Esophagus squamous epithelium (tissue), 4 donors: ENCODE results near the gene GUCA1A.
"Not testable (repeated sequence)": the region's sequence is repeated elsewhere in the genome, so short reads cannot be mapped to it uniquely, and the experiment has no call there.

ENCODE experiments used
- POLR2A ChIP-seq, 4 donors: fragments of 450-650 bp; IDR thresholded peaks; one replicate each; pipeline ENCODE4 v1.6.1; 2017; ENCODE audit warnings: antibody characterized with exemption in 4 of 4, mild to moderate bottlenecking in 4 of 4, moderate library complexity in 3 of 4
- TF ChIP-seq, protein P1 (sequence below), 6 experiments: fragments of 450-650 bp in 4 of 6; fragments of 200-600 bp in 2 of 6; sonication (generic) in 2 of 6; IDR thresholded peaks; one replicate each; pipeline ENCODE4 v1.5.1; 2016 to 2019; ENCODE audit warnings: antibody characterized with exemption in 6 of 6, mild to moderate bottlenecking in 4 of 6, moderate library complexity in 4 of 6

DNA sequence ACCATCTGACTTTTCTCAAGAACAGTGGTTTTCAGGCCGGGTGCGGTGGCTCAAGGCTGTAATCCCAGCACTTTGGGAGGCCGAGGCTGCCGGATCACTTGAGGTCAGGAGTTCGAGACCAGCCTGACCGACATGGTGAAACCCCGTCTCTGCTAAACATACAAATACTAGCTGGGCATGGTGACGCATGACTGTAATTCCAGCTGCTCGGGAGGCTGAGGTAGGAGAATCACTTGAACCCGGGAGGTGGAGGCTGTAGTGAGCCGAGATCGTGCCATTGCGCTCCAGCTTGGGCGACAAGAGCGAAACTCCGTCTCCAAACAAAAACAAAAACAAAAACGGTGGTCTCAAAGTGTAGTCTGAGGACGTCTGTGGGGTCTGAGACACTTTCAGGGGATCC, 43.3 kb downstream of the GUCA1A start:
- TF ChIP-seq, protein P1, sequence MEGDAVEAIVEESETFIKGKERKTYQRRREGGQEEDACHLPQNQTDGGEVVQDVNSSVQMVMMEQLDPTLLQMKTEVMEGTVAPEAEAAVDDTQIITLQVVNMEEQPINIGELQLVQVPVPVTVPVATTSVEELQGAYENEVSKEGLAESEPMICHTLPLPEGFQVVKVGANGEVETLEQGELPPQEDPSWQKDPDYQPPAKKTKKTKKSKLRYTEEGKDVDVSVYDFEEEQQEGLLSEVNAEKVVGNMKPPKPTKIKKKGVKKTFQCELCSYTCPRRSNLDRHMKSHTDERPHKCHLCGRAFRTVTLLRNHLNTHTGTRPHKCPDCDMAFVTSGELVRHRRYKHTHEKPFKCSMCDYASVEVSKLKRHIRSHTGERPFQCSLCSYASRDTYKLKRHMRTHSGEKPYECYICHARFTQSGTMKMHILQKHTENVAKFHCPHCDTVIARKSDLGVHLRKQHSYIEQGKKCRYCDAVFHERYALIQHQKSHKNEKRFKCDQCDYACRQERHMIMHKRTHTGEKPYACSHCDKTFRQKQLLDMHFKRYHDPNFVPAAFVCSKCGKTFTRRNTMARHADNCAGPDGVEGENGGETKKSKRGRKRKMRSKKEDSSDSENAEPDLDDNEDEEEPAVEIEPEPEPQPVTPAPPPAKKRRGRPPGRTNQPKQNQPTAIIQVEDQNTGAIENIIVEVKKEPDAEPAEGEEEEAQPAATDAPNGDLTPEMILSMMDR (IDR thresholded peaks at IDR 0.05): not testable (repeated sequence)
- TF ChIP-seq POLR2A (IDR thresholded peaks at IDR 0.05): not testable (repeated sequence)
